Keratinocyte (primary cell): ENCODE results near the gene RCSD1. TPM values are rescaled to one million over a fixed set of nuclear protein-coding genes. Genes with fewer than 3 reads are reported as not detected.

Experiments
- DNase-seq: peaks from one replicate; pipeline ENCODE4 v3.0.0-alpha.2; 2011; ENCODE audit warnings: low read depth, missing footprints, low spot score
- FAIRE-seq: peaks from 2 replicates; lab custom pipeline; 2011; peaks lifted over from hg19 to GRCh38; lab: Jason Lieb, UNC
- H2AFZ ChIP-seq: 2 replicates; pipeline ENCODE4 v1.6.0; 2012; ENCODE audit warnings: low read length, control low read depth, inconsistent platforms; ENCODE audit not compliant: control insufficient read depth
- H3K27ac ChIP-seq: 2 replicates; pipeline ENCODE4 v1.5.1; 2011; ENCODE audit warnings: low read length; ENCODE audit not compliant: control insufficient read depth, insufficient read depth
- H3K27me3 ChIP-seq: 3 replicates; pipeline ENCODE4 v1.6.0; 2011; ENCODE audit warnings: low read length; ENCODE audit not compliant: control insufficient read depth, insufficient read depth; ENCODE audit errors: extremely low read depth
- H3K36me3 ChIP-seq, 2 experiments: 2 replicates in 1 of 2; 3 replicates in 1 of 2; pipeline ENCODE4 v1.5.1; 2011; ENCODE audit warnings: low read length in 2 of 2, mild to moderate bottlenecking in 1 of 2; ENCODE audit not compliant: control insufficient read depth in 2 of 2, insufficient read depth in 2 of 2; ENCODE audit errors: extremely low read depth in 1 of 2
- H3K4me1 ChIP-seq: 3 replicates; pipeline ENCODE4 v1.5.1; 2011; ENCODE audit warnings: low read length; ENCODE audit not compliant: control insufficient read depth, insufficient read depth; ENCODE audit errors: extremely low read depth
- H3K4me2 ChIP-seq: 3 replicates; pipeline ENCODE4 v1.6.0; 2011; ENCODE audit warnings: low read depth, low read length; ENCODE audit not compliant: control insufficient read depth, insufficient read depth; ENCODE audit errors: extremely low read depth
- H3K4me3 ChIP-seq, 3 experiments: fragments of 200-600 bp in 1 of 3; sonication (generic) in 1 of 3; 2 replicates in 2 of 3; 3 replicates in 1 of 3; pipeline ENCODE4 v1.5.1; 2011 to 2016; ENCODE audit warnings: low read length in 3 of 3, mild to moderate bottlenecking in 3 of 3, control low read depth in 2 of 3, inconsistent platforms in 1 of 3, low read depth in 1 of 3, mixed read lengths in 1 of 3, mixed run types in 1 of 3, moderate library complexity in 1 of 3; ENCODE audit not compliant: control insufficient read depth in 2 of 3, insufficient read depth in 2 of 3; ENCODE audit errors: extremely low read depth in 1 of 3
- H3K79me2 ChIP-seq: 2 replicates; pipeline ENCODE4 v1.6.0; 2012; ENCODE audit warnings: low read length; ENCODE audit not compliant: control insufficient read depth, insufficient read depth
- H3K9ac ChIP-seq: 3 replicates; pipeline ENCODE4 v1.6.0; 2011; ENCODE audit warnings: low read length; ENCODE audit not compliant: control insufficient read depth, insufficient read depth; ENCODE audit errors: extremely low read depth
- H3K9me1 ChIP-seq: 3 replicates; pipeline ENCODE4 v1.6.0; 2011; ENCODE audit warnings: low read length; ENCODE audit not compliant: control insufficient read depth, insufficient read depth; ENCODE audit errors: extremely low read depth
- H3K9me3 ChIP-seq: 2 replicates; pipeline ENCODE4 v1.5.1; 2012; ENCODE audit warnings: low read depth, low read length; ENCODE audit not compliant: control insufficient read depth
- H4K20me1 ChIP-seq: 3 replicates; pipeline ENCODE4 v1.6.0; 2011; ENCODE audit warnings: low read length; ENCODE audit not compliant: control insufficient read depth, insufficient read depth; ENCODE audit errors: extremely low read depth
- CTCF ChIP-seq, 3 experiments: IDR thresholded peaks in 1 of 3; conservative IDR thresholded peaks in 1 of 3; optimal IDR thresholded peaks in 1 of 3; 2 replicates in 2 of 3; 3 replicates in 1 of 3; pipeline versions ENCODE3 to v1.5.1; 2011; ENCODE audit warnings: low read length in 3 of 3, mild to moderate bottlenecking in 3 of 3, moderate library complexity in 2 of 3, control low read depth in 1 of 3, inconsistent platforms in 1 of 3; ENCODE audit not compliant: insufficient read depth in 2 of 3; ENCODE audit errors: extremely low read depth in 1 of 3
- EZH2 ChIP-seq: IDR thresholded peaks from one replicate; pipeline ENCODE4 v1.6.1; 2012; ENCODE audit warnings: inconsistent platforms, mild to moderate bottlenecking, low read length, moderate library complexity
- dilution Hi-C: fragments of 300-500 bp; cut with MboI; formaldehyde crosslinking; loops from one replicate; pipeline ENCODE4 v1.7.0; 2020; ENCODE audit warnings: low sequenced_read_pairs; ENCODE audit not compliant: extremely low pct_ligation_motif_present
- polyA plus RNA-seq, 5 experiments: library from polyadenylated mRNA; depleted of rRNA in 3 of 5; stranded (reverse) in 3 of 5; stranded (forward) in 1 of 5; unstranded in 1 of 5; fragments of >200 nt; gene quantifications; 1 replicate in 1 of 5; 2 replicates in 3 of 5; 3 replicates in 1 of 5; pipeline versions ENCODE4 v1.2.1 to v1.2.3, GENCODE V29; 2011 to 2012; ENCODE audit warnings: missing spikeins in 2 of 5, low read depth in 1 of 5, low replicate concordance in 1 of 5

RCSD1 gene
- polyA plus RNA-seq, 1 donor (not counting 4 experiments of a cell fraction or from before 2014, with no cell fraction given): 0.03 TPM

GRCh38 chr1:167648978-167649744, 19.1 kb downstream of the RCSD1 start:
- no peaks in the 10 kb centered on the region for H3K9me3 ChIP-seq
- no peak for FAIRE-seq
- H3K36me3 ChIP-seq: no peaks in the 10 kb centered on the region
- H3K79me2 ChIP-seq: no peaks in the 10 kb centered on the region
- no peak overlapping the region for H3K27ac ChIP-seq
- no peak overlapping the region for H3K4me2 ChIP-seq
- H3K4me3 ChIP-seq: no peak overlapping the region
- no peaks in the 10 kb centered on the region for H3K27me3 ChIP-seq
- TF ChIP-seq CTCF (optimal IDR thresholded peaks at IDR 0.05 in 1 of 3, IDR thresholded peaks at IDR 0.05 in 1 of 3, conservative IDR thresholded peaks at IDR 0.05 in 1 of 3; ENCODE audit: extremely low read depth in 1 of 3, insufficient read depth in 2 of 3, low read length in 3 of 3) (no peak), EZH2 (no peak)
- DNase-seq: no peak
- H4K20me1 ChIP-seq: no peaks in the 10 kb centered on the region
- H3K4me1 ChIP-seq: no peaks in the 10 kb centered on the region
- no peak overlapping the region for H2AFZ ChIP-seq
- H3K9ac ChIP-seq: no peak overlapping the region
- no peaks in the 10 kb centered on the region for H3K9me1 ChIP-seq
- dilution Hi-C loops: no loop called here

- H3K4me1 ChIP-seq: no peaks in the 10 kb centered on the region
- H3K79me2 ChIP-seq: no peaks in the 10 kb centered on the region
- FAIRE-seq (no peak), DNase-seq (no peak)
- no peak overlapping the region for H2AFZ ChIP-seq
- H3K9me1 ChIP-seq: no peaks in the 10 kb centered on the region
- no peak overlapping the region for H3K4me2 ChIP-seq
- no peaks in the 10 kb centered on the region for H3K9me3 ChIP-seq
- H3K9ac ChIP-seq: no peak overlapping the region
- no peaks in the 10 kb centered on the region for H3K27me3 ChIP-seq
- no peak overlapping the region for H3K4me3 ChIP-seq
- H3K27ac ChIP-seq: no peak overlapping the region
- dilution Hi-C loops: no loop called here
- TF ChIP-seq EZH2: no peak
- no peaks in the 10 kb centered on the region for H4K20me1 ChIP-seq
- H3K36me3 ChIP-seq: no peaks in the 10 kb centered on the region
Observed at GRCh38 chr1:167650269-167651160, 20.5 kb downstream of the RCSD1 start.
